HG03159 (cell line): Measurements from ENCODE around the gene SEL1L3.

Experiments
- ATAC-seq: cut with Tn5 transposase; IDR thresholded peaks from one replicate; pipeline ENCODE4 v1.9.1; 2021; ENCODE audit warnings: mild to moderate bottlenecking, moderate library complexity; ENCODE audit not compliant: unreplicated experiment

SEL1L3 gene

DNA sequence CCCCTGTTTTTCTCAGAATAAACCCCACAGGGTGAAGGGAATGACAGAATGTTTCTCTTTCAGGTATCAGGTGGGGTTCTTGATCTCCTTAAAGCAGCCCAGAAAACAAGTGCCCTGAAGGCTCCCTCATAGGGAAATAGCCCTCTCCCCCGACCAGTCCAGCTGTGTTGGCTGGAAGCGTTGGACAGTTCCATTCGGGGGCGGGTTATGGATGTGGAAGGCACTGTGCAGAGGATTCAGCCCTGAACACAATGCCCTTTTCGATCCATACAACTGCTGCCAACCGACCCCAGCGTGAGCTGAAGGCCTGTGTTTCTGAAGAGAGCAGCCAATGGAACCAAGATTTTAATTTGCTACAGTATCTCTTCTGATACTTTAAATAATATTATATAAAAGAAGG, 41.5 kb downstream of the SEL1L3 start:
- ATAC-seq: no peak

- no peak for ATAC-seq
Observed at GRCh38 chr4:25818876-25819275, 43.9 kb downstream of the SEL1L3 start.

DNA sequence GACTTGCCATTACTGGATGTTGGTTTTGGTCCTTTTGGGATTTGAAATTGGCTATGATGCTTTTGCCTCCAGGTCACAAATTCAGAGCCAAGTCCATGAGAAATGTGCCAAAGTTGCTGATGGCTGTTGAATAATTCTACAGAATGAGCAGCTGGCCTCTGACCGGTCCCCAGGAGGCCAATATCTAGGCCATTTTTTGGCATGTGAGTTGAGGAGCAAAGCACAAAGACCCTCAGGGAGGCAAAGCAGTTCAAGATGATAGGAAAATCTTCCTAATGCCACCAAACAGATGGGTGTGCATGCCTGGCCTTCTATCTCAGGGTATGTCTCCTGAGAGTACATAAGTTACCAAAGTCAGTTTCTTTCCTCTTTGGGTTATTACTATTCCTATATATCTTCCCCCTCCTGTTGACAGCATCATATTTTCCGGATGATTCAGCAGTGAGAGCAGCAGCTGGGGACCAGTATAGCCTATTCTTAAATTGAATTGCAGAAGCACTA, 44.4 kb downstream of the SEL1L3 start:
- no peak for ATAC-seq

DNA sequence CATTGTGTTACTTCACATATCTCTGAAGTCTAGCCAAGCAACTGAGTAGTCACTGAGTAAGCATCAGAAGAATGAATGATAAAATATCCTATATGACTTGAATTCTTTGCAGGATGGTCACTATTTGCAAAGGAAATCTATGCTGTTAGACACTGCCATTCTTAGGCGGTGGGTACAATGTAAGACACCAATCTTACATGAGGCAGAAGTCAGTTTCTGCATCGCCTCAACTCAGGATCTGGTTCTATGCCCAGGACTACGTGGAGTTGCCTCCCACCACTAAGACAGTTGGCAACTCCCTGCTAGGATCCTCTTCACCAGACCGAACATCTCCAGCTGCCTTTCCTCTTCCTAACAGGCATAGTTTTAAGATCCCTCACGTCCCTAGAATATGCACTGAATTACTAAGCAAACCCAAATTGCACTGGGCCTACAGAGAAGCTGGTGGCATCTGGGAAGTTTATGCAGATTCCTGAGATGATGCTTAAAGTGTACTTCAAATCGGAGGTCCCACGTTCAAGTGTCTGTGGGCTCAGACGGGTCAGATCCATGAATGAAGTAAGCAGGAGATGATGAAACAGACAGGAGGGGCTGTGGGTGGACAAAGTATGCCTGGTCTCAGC, 45.6 kb downstream of the SEL1L3 start:
- no peak for ATAC-seq

GRCh38 chr4:25816591-25817058, 46.2 kb downstream of the SEL1L3 start:
- no peak for ATAC-seq

DNA sequence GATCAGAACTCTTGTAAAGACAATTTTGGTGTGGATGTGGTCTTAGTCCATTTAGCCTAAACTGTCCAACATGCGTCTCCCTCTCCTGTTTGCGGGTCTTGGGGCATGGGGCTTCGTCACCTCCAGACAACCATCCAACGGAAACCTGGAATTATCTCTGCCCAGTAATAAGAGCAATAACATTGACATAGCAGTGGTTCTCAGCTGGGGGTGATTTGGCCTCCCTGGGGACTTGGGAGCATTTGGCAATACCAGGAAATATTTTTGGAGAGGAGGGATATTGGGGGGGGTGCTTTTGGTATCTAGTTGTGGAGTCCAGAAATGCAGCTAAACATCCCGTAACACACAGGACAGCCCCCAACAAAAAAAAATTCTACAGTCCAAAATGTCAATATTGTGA, 47.2 kb downstream of the SEL1L3 start:
- ATAC-seq: no peak

DNA sequence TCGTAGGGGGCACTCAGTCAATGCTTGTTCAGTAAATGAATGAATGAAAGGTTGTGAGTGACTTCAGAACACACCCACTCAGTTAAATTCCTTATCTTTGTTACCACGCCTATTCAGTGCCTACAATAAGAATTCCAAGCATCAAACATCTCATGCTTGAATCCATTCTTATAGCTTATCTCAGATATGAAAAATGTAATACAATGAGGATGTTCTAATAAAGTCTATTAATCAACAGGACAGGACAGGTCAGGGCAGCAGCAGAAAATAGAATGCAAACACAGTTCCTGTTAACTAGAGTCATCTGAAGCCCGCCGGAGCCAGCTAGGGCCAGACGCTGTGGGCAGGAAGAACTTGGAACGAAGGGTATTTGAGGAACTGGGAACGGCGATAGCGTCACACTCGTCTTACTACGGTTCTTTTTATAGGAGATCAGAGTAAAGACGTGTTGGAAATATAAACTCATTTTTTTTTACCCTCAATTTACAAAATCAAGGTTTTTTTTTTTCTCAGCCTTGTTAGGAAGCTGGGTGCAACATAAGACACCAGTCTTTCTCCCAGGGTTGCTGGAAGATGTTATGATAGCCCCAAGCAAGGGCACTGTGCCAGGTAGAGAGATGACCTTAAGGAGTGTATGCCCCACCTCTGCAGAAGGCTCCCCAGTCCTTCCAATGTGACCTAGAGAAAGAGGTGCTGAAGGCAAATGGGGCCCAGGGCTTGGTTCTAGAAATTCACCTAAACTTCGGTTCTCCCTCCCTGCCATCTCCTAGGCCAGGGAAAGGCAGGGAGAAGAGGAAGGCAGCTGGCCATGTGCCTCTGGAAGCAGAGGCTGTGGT, 48.3 kb downstream of the SEL1L3 start:
- no peak for ATAC-seq

GRCh38 chr4:25813448-25814106, 49.2 kb downstream of the SEL1L3 start:
- ATAC-seq: no peak

GRCh38 chr4:25811841-25812240, 50.9 kb downstream of the SEL1L3 start:
- no peak for ATAC-seq

DNA sequence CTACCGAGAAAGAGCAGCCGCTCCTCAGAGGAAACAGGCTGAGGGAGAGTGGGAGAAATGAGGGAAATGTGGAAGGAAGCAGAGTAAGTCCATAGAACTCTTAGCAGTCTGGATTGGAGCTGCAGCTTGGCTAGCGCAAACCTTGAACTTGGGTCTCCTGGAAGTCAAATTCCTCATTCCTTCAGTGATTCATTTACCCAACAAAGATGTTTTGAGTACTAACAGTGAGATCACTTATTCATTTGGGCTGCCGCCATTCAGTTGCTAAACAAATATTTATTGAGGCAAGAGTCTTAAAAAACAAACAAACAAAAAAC, 51.5 kb downstream of the SEL1L3 start:
- ATAC-seq: no peak

- ATAC-seq: no peak
Observed at GRCh38 chr4:25810461-25811373, 52.1 kb downstream of the SEL1L3 start.

DNA sequence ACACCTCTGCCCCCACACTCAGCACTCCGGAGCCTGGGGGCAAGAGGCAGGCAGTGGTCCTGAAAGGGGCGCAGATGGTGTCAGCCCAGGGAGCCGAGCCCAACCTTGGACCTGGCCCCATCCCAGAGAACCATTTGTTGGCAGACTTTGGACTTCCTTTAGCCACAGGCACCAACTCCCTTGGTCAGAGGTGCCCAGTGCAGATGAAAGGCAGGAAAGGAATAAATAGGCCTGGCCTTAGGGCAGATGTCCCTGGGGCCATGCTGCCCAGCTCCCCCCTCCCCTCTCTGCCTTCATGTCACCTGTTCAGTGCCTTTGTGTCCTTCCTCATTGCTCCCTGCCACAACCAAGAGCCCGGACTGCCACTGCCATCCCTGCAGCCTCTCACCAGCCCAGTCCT, 52.8 kb downstream of the SEL1L3 start:
- no peak for ATAC-seq

- ATAC-seq: no peak
Observed at GRCh38 chr4:25807102-25807728, 55.6 kb downstream of the SEL1L3 start.

DNA sequence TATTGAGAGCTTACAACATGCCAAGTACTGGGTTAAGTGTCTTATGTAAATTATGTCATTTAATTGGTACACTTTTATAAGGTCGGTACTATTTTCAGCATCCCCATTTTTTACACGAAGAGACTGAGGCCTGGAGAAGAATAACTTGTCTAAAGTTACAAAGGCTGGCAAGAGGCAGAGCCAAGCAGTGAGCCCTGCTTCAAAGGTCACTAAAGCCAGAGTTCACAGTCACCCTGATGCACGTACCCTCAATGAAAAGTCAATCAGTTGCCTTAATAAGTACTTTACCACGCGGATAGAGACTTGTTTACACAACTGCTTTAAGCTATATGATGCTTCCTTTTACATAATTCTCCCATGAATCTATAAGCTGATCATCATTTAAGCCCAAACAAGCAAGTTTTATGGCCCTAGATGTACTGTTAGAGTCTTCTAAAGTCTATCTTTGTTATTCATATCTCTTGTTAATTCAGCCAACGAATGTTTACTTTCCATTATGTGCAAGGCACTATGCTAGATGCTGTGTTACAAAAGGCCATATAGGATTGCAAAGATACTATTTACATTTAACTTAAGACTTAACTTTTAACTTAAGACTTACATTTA, 57.4 kb downstream of the SEL1L3 start:
- ATAC-seq: no peak

- ATAC-seq: no peak
Observed at GRCh38 chr4:25803720-25804225, 59.0 kb downstream of the SEL1L3 start.

GRCh38 chr4:25801594-25801993, 61.2 kb downstream of the SEL1L3 start:
- no peak for ATAC-seq

DNA sequence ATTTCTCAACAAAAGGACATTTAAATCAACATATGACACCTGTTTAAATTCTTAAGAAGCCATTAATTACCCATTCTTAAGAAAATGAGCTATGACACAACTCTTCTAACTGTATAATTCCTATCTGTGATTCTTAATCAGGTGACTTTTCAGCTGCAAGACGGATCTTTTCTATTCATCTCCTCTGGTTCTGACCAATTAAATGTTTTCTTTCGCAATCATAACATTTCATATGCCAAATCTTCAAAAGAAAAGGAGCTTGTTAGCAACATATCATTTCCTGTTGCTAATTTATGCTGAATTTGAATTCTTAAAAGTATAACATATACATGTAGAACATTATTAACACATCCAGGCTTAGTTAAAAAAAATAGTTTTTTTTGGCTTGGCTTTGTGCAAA, 62.5 kb downstream of the SEL1L3 start:
- no peak for ATAC-seq

- ATAC-seq: no peak
Observed at GRCh38 chr4:25799522-25799921, 63.3 kb downstream of the SEL1L3 start.

DNA sequence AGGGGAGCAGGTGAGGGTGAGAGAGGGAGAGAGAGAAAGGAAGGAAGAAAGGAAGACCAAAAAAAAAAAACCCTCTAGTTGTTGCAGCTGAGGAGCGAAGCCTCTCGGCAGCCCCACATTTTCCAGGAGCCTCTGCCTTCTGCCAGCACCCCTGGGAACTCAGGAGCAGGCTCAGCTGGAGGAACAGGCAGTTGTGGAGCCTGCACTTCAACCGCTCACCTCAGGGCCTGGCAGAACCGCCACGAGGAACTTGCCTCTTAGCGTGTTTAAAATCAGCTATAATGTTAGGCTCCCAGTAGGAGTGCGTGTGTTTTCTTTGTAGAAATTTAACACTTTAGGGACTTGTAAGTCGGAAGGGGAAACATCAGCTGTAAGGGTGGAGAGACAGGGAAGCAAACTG, 65.7 kb downstream of the SEL1L3 start:
- ATAC-seq: no peak
